ENCODE results near the gene LYPD4.

The LYPD4 gene

DNA sequence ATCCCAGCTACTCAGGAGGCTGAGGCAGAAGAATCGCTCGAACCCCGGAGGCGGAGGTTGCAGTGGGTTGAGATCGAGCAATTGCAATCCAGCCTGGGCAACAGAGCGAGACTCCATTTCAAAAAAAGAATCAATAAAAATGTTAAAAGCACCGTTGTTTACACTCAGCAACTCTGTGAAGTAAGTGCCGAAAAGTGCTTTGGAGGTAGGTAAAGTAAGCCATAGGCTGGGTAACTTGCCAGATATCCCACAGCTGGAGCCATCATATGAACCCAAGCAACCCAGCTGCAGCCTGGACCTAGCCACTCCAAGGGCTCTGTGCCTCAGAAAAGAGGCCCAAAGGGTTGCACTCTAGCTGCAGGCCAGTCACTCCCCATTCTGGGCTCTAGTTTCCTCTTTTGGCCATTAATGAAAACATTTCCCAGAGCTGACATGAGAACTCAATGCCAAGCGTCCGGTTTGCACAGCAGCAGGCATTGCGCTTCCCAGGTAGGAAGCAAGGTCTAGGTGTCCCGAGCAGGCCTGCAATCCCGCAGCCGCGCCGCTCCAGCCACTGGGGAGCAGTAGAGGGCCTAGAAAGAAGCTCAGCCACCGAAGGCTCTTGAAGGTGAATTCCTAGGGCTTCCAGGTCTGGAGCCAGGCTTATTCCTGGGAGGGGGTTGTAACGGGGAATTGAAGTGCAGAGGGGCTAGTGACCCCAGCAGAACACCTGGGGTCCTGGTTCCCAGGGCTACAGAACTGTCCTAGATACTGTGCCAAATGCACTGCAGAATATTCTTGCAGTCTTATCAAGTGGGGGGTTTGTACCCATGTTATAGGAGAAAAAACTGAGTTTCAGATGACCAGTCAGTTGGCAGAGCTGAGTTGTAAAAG lies 28.5 kb upstream of the LYPD4 start:
- Histone ChIP-seq H3K4me3 (ENCODE audit: control insufficient read depth in 1 of 7, extremely low read depth in 1 of 7, insufficient read depth in 4 of 7, low read depth in 2 of 7, low read length in 6 of 7) (peak overlapping the region in 1 of 7 experiments; percentile 36), H3K27me3 (replicated peaks in 2 of 5; ENCODE audit: control insufficient read depth in 4 of 5, insufficient read depth in 5 of 5, low read length in 4 of 5) (no peaks in the 10 kb centered on the region), H3K36me3 (ENCODE audit: control insufficient read depth in 4 of 4, insufficient read depth in 4 of 4, low read length in 3 of 4) (peaks cover 2 to 37% (median 26%) of the 10 kb centered on the region in 4 experiments), H3K9me3 (ENCODE audit: control extremely low read depth in 1 of 5, control insufficient read depth in 4 of 5, insufficient read depth in 2 of 5, low read depth in 1 of 5, low read length in 4 of 5) (no peaks in the 10 kb centered on the region), H3K27ac (ENCODE audit: insufficient read depth in 1 of 2, low read depth in 1 of 2, low read length in 2 of 2, poor library complexity in 1 of 2, severe bottlenecking in 2 of 2) (peak overlapping the region in 1 of 2 experiments; percentile 1), H3K4me1 (ENCODE audit: control extremely low read depth in 1 of 4, control insufficient read depth in 4 of 4, insufficient read depth in 4 of 4, low read length in 3 of 4) (peaks cover 18 to 91% (median 80%) of the 10 kb centered on the region in 4 experiments)
- CTCF ChIA-PET = interaction anchor here (1.0 to 7.9 kb wide), 20 partner anchors 9 to 85 kb away, joined by 3 to 82 read pairs (median 9); partner anchors contain the start of genes ERFL, RABAC1 and RPS19
- DNase-seq = peak in 2 of 3 donors; percentile 64 to 67
- WGBS (ENCODE audit: insufficient coverage) = 39% methylated on average over 16 of the region's 18 CpGs
- POLR2A ChIA-PET = interaction anchor here (0.7 to 1.4 kb wide), 5 partner anchors 8 to 85 kb away, joined by 3 to 8 read pairs (median 4); no protein-coding TSS in a partner anchor

GRCh38 chr19:41872384-41872774 lies 27.9 kb upstream of the LYPD4 start:
- Histone ChIP-seq H3K4me1 (ENCODE audit: control extremely low read depth in 1 of 4, control insufficient read depth in 4 of 4, insufficient read depth in 4 of 4, low read length in 3 of 4) (peaks cover 18 to 89% (median 76%) of the 10 kb centered on the region in 4 experiments), H3K9me3 (ENCODE audit: control extremely low read depth in 1 of 5, control insufficient read depth in 4 of 5, insufficient read depth in 2 of 5, low read depth in 1 of 5, low read length in 4 of 5) (no peaks in the 10 kb centered on the region), H3K27ac (ENCODE audit: insufficient read depth in 1 of 2, low read depth in 1 of 2, low read length in 2 of 2, poor library complexity in 1 of 2, severe bottlenecking in 2 of 2) (peak overlapping the region; percentile 19 to 29), H3K4me3 (ENCODE audit: control insufficient read depth in 1 of 7, extremely low read depth in 1 of 7, insufficient read depth in 4 of 7, low read depth in 2 of 7, low read length in 6 of 7) (peak overlapping the region in 3 of 7 experiments; percentile 9 to 36 (median 24)), H3K27me3 (replicated peaks in 2 of 5; ENCODE audit: control insufficient read depth in 4 of 5, insufficient read depth in 5 of 5, low read length in 4 of 5) (no peaks in the 10 kb centered on the region), H3K36me3 (ENCODE audit: control insufficient read depth in 4 of 4, insufficient read depth in 4 of 4, low read length in 3 of 4) (peaks cover 3 to 43% (median 29%) of the 10 kb centered on the region in 4 experiments)
- 97% methylated on average over 12 of the region's 12 CpGs for WGBS (ENCODE audit: insufficient coverage)
- ChIA-PET CTCF (interaction anchor here (1.0 to 7.9 kb wide), 16 partner anchors 9 to 85 kb away, joined by 4 to 82 read pairs (median 10); partner anchors contain the start of genes ERFL, RABAC1 and RPS19), POLR2A (interaction anchor here (0.7 to 1.4 kb wide), 5 partner anchors 9 to 19 kb away, joined by 3 to 8 read pairs (median 5); partner anchors contain the start of gene RPS19)
- DNase-seq = no peak

GRCh38 chr19:41871573-41872383 lies 27.3 kb upstream of the LYPD4 start:
- ChIA-PET CTCF (interaction anchor here (0.8 to 7.9 kb wide), 13 partner anchors 10 to 86 kb away, joined by 4 to 82 read pairs (median 11); partner anchors contain the start of genes RABAC1 and RPS19), POLR2A (interaction anchor here (1.4 kb wide), 1 partner anchor 11 kb away, joined by 8 read pairs; the partner anchor contains the start of gene RPS19)
- peaks cover 3 to 45% (median 31%) of the 10 kb centered on the region in 4 experiments for H3K36me3 ChIP-seq (ENCODE audit: control insufficient read depth in 4 of 4, insufficient read depth in 4 of 4, low read length in 3 of 4)
- H3K4me1 ChIP-seq (ENCODE audit: control extremely low read depth in 1 of 4, control insufficient read depth in 4 of 4, insufficient read depth in 4 of 4, low read length in 3 of 4) = peaks cover 17 to 88% (median 72%) of the 10 kb centered on the region in 4 experiments
- H3K27me3 ChIP-seq (replicated peaks in 2 of 5; ENCODE audit: control insufficient read depth in 4 of 5, insufficient read depth in 5 of 5, low read length in 4 of 5) = no peaks in the 10 kb centered on the region
- H3K9me3 ChIP-seq (ENCODE audit: control extremely low read depth in 1 of 5, control insufficient read depth in 4 of 5, insufficient read depth in 2 of 5, low read depth in 1 of 5, low read length in 4 of 5) = no peaks in the 10 kb centered on the region
- H3K27ac ChIP-seq (ENCODE audit: insufficient read depth in 1 of 2, low read depth in 1 of 2, low read length in 2 of 2, poor library complexity in 1 of 2, severe bottlenecking in 2 of 2) = peak overlapping the region; percentile 19 to 29
- WGBS (ENCODE audit: insufficient coverage) = 3% methylated on average over 15 of the region's 16 CpGs
- DNase-seq = peak; percentile 64 to 83 (median 80)
- peak overlapping the region in 5 of 7 experiments; percentile 9 to 36 (median 16) for H3K4me3 ChIP-seq (ENCODE audit: control insufficient read depth in 1 of 7, extremely low read depth in 1 of 7, insufficient read depth in 4 of 7, low read depth in 2 of 7, low read length in 6 of 7)

GRCh38 chr19:41870401-41870873 lies 26.0 kb upstream of the LYPD4 start:
- Histone ChIP-seq H3K4me1 (ENCODE audit: control extremely low read depth in 1 of 4, control insufficient read depth in 4 of 4, insufficient read depth in 4 of 4, low read length in 3 of 4) (peaks cover 10 to 81% (median 65%) of the 10 kb centered on the region in 4 experiments), H3K4me3 (ENCODE audit: control insufficient read depth in 1 of 7, extremely low read depth in 1 of 7, insufficient read depth in 4 of 7, low read depth in 2 of 7, low read length in 6 of 7) (no peak overlapping the region), H3K36me3 (ENCODE audit: control insufficient read depth in 4 of 4, insufficient read depth in 4 of 4, low read length in 3 of 4) (peaks cover 5 to 54% (median 35%) of the 10 kb centered on the region in 4 experiments), H3K27ac (ENCODE audit: insufficient read depth in 1 of 2, low read depth in 1 of 2, low read length in 2 of 2, poor library complexity in 1 of 2, severe bottlenecking in 2 of 2) (peak overlapping the region in 1 of 2 experiments; percentile 33), H3K9me3 (ENCODE audit: control extremely low read depth in 1 of 5, control insufficient read depth in 4 of 5, insufficient read depth in 2 of 5, low read depth in 1 of 5, low read length in 4 of 5) (no peaks in the 10 kb centered on the region), H3K27me3 (replicated peaks in 2 of 5; ENCODE audit: control insufficient read depth in 4 of 5, insufficient read depth in 5 of 5, low read length in 4 of 5) (no peaks in the 10 kb centered on the region)
- no peak for DNase-seq
- CTCF ChIA-PET = interaction anchor here (0.8 to 4.8 kb wide), 6 partner anchors 9 to 67 kb away, joined by 4 to 48 read pairs (median 4); partner anchors contain the start of gene RPS19
- no CpG with 5 or more reads among the region's 3 CpGs for WGBS (ENCODE audit: insufficient coverage)
- POLR2A ChIA-PET = interaction anchor here (1.1 kb wide), 1 partner anchor 10 kb away, joined by 6 read pairs; the partner anchor contains the start of gene RPS19

GRCh38 chr19:41869374-41869955 lies 25.0 kb upstream of the LYPD4 start:
- Histone ChIP-seq H3K27ac (ENCODE audit: insufficient read depth in 1 of 2, low read depth in 1 of 2, low read length in 2 of 2, poor library complexity in 1 of 2, severe bottlenecking in 2 of 2) (peak overlapping the region in 1 of 2 experiments; percentile 67), H3K27me3 (replicated peaks in 2 of 5; ENCODE audit: control insufficient read depth in 4 of 5, insufficient read depth in 5 of 5, low read length in 4 of 5) (no peaks in the 10 kb centered on the region), H3K9me3 (ENCODE audit: control extremely low read depth in 1 of 5, control insufficient read depth in 4 of 5, insufficient read depth in 2 of 5, low read depth in 1 of 5, low read length in 4 of 5) (no peaks in the 10 kb centered on the region), H3K4me3 (ENCODE audit: control insufficient read depth in 1 of 7, extremely low read depth in 1 of 7, insufficient read depth in 4 of 7, low read depth in 2 of 7, low read length in 6 of 7) (no peak overlapping the region), H3K4me1 (ENCODE audit: control extremely low read depth in 1 of 4, control insufficient read depth in 4 of 4, insufficient read depth in 4 of 4, low read length in 3 of 4) (peaks cover 9 to 82% (median 68%) of the 10 kb centered on the region in 4 experiments), H3K36me3 (ENCODE audit: control insufficient read depth in 4 of 4, insufficient read depth in 4 of 4, low read length in 3 of 4) (peaks cover 9 to 63% (median 44%) of the 10 kb centered on the region in 4 experiments)
- DNase-seq = no peak
- 98% methylated on average over 11 of the region's 13 CpGs for WGBS (ENCODE audit: insufficient coverage)
- ChIA-PET POLR2A (no interaction called here), CTCF (interaction anchor here (0.5 to 4.8 kb wide), 6 partner anchors 8 to 74 kb away, joined by 3 to 48 read pairs (median 4); partner anchors contain the start of gene RPS19)

- Histone ChIP-seq H3K27me3 (replicated peaks in 2 of 5; ENCODE audit: control insufficient read depth in 4 of 5, insufficient read depth in 5 of 5, low read length in 4 of 5) (no peaks in the 10 kb centered on the region), H3K4me3 (ENCODE audit: control insufficient read depth in 1 of 7, extremely low read depth in 1 of 7, insufficient read depth in 4 of 7, low read depth in 2 of 7, low read length in 6 of 7) (no peak overlapping the region), H3K36me3 (ENCODE audit: control insufficient read depth in 4 of 4, insufficient read depth in 4 of 4, low read length in 3 of 4) (peaks cover 15 to 68% (median 49%) of the 10 kb centered on the region in 4 experiments), H3K9me3 (ENCODE audit: control extremely low read depth in 1 of 5, control insufficient read depth in 4 of 5, insufficient read depth in 2 of 5, low read depth in 1 of 5, low read length in 4 of 5) (no peaks in the 10 kb centered on the region), H3K4me1 (ENCODE audit: control extremely low read depth in 1 of 4, control insufficient read depth in 4 of 4, insufficient read depth in 4 of 4, low read length in 3 of 4) (peaks cover 9 to 87% (median 71%) of the 10 kb centered on the region in 4 experiments), H3K27ac (ENCODE audit: insufficient read depth in 1 of 2, low read depth in 1 of 2, low read length in 2 of 2, poor library complexity in 1 of 2, severe bottlenecking in 2 of 2) (peak overlapping the region in 1 of 2 experiments; percentile 67)
- no peak for DNase-seq
- ChIA-PET POLR2A (no interaction called here), CTCF (interaction anchor here (0.5 to 1.6 kb wide), 7 partner anchors 9 to 75 kb away, joined by 3 to 5 read pairs (median 3); partner anchors contain the start of gene RPS19)
- 93% methylated on average over 10 of the region's 12 CpGs for WGBS (ENCODE audit: insufficient coverage)
Observed at GRCh38 chr19:41868989-41869300, 24.5 kb upstream of the LYPD4 start.

Data from common myeloid progenitor, CD34-positive (primary cell).